IPS DF 6.9 (cell line): ENCODE data around the gene NUP98.
A peak's percentile ranks its signal among the peaks of the same experiment; 100 is the strongest.
"Not testable (repeated sequence)": the region's sequence is repeated elsewhere in the genome, so short reads cannot be mapped to it uniquely, and the experiment has no call there.

ENCODE experiments used
- DNase-seq: peaks from one replicate; pipeline ENCODE4 v3.0.0-alpha.2; 2013; ENCODE audit warnings: low read depth, low spot score
- H3K27ac ChIP-seq: one replicate; pipeline ENCODE4 v1.5.1; 2013; ENCODE audit warnings: low read length, control low read depth
- H3K27me3 ChIP-seq: 2 replicates; pipeline ENCODE4 v1.6.1; 2013; ENCODE audit warnings: mild to moderate bottlenecking, low read length; ENCODE audit not compliant: control insufficient read depth, insufficient read depth
- H3K36me3 ChIP-seq: 2 replicates; pipeline ENCODE4 v1.6.1; 2013; ENCODE audit warnings: low read length; ENCODE audit not compliant: control insufficient read depth, insufficient read depth
- H3K4me1 ChIP-seq: 2 replicates; pipeline ENCODE4 v1.6.1; 2013; ENCODE audit warnings: low read length; ENCODE audit not compliant: control insufficient read depth, insufficient read depth
- H3K4me3 ChIP-seq: 2 replicates; pipeline ENCODE4 v1.5.1; 2013; ENCODE audit warnings: mild to moderate bottlenecking, low read length
- H3K9me3 ChIP-seq: 2 replicates; pipeline ENCODE4 v1.6.1; 2013; ENCODE audit warnings: low read length, inconsistent platforms; ENCODE audit not compliant: control insufficient read depth, insufficient read depth
- WGBS: extraction: QIAGEN DNeasy Blood & Tissue Kit; methylation state at CpG from one replicate; pipeline ENCODE4 v1.1.7; 2013; ENCODE audit warnings: mixed read lengths, missing lambda C conversion rate; ENCODE audit not compliant: insufficient read length, insufficient coverage; 5-methylcytosine and 5-hydroxymethylcytosine counted together

NUP98 gene

DNA sequence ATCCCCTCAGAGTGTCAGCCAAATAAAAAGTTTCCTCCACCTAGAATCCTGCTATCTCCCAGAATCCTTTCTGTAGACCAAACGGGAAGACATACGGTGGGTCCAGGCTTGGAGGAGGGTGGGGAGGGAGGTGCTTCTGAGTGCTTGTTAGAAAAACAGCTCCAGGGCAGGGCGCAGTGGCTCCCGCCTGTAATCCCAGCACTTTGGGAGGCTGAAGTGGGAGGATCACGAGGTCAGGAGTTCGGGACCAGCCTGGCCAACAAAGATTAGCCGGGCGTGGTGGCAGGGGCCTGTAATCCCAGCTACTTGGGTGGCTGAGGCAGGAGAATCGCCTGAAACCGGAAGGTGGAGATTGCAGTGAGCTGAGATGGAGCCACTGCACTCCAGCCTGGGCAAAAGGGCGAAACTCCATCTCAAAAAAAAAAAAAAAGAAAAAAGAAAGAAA lies 154.2 kb downstream of the NUP98 start:
- H3K9me3 ChIP-seq, H3K27me3 ChIP-seq, DNase-seq, H3K27ac ChIP-seq, H3K36me3 ChIP-seq, H3K4me1 ChIP-seq: not testable (repeated sequence)
- WGBS, result no CpG with 5 or more reads among the region's 11 CpGs
- H3K4me3 ChIP-seq, result peak overlapping the region; percentile 37; the same call in 1 of the 2 replicates

DNA sequence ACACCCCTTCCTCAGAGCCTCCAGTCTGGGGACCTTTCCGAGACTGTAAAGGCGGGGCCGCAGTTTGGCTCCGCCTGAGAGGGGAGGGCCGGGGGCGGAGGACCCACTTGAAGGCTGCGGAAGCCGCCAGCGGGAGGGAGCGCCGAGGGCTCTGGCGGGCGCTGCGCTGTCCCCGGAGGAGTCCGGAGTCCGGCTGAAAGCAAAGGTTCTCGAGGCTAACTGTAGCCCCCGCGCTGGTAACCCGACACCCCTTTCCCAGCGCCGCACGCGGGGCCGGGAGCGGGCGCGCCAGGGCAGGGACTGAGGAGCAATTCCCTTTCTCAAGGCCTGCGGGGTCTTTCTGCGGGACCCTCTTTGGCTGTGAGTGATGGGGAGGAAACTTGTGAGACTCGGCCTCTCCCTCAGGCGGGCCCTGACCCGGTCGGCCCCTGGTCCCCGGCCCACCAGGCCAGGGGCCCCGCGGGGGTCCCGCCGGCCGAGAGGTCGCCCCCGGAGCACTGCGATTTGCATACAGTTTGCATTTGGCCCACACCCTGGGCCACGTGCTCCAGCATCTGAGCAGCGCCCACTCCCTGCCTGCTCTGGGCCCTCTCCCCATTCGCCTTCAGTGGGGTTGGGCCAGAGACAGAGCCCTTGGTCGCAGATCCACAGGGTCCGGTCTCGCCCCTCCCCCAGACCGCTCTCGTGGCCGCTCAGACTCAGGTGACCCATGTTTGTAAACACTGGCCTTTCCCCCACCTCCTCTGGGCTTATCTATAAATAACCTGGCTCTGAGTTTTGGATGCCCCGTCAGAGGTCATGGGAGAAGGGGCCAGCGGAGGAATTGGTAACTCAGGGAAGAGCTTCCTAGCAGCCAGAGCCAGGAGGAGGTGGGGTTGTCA lies 155.0 kb downstream of the NUP98 start:
- Histone ChIP-seq H3K27me3 (no peaks in the 10 kb centered on the region), H3K4me3 (peak overlapping the region; percentile 37; the same call in 1 of the 2 replicates), H3K27ac (no peak overlapping the region), H3K4me1 (peaks cover 2% of the 10 kb centered on the region), H3K36me3 (no peaks in the 10 kb centered on the region), H3K9me3 (no peaks in the 10 kb centered on the region)
- no CpG with 5 or more reads among the region's 55 CpGs for WGBS
- DNase-seq, result peak; percentile 89

DNA sequence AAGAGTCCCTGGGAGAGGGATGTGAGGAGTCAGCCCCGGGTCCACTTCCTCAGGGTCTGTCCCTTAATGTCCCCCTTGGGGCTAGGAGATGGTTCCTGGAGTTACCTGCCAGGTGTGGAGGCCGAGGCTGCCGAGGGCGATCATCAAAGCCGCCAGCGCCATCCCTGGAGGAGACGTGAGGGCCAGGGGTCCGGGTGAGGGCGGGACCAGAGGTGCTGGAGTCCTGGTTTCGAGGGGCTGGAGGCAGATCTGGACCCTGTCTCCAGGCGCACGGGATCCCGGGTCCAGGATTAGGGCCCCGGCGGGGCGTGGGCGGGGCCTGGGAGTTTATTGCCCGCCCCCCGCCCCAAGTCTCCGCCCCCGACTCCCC lies 155.7 kb downstream of the NUP98 start, which contains the start of gene ART5:
ART5 (minus strand) TSS at position 292 of the 370 bp plus-strand sequence; CDS start at position 162, 130 bp downstream.
- no CpG with 5 or more reads among the region's 21 CpGs for whole genome bisulfite sequencing
- no peak for DNase-seq
- H3K27me3 ChIP-seq, result no peaks in the 10 kb centered on the region
- H3K4me1 ChIP-seq, result peaks cover 2% of the 10 kb centered on the region
- H3K36me3 ChIP-seq, result no peaks in the 10 kb centered on the region
- H3K27ac ChIP-seq, result no peak within 1 kb of the TSS
- peak within 1 kb of the TSS; percentile 49; the same call in 1 of the 2 replicates for H3K4me3 ChIP-seq
- no peaks in the 10 kb centered on the region for H3K9me3 ChIP-seq

DNA sequence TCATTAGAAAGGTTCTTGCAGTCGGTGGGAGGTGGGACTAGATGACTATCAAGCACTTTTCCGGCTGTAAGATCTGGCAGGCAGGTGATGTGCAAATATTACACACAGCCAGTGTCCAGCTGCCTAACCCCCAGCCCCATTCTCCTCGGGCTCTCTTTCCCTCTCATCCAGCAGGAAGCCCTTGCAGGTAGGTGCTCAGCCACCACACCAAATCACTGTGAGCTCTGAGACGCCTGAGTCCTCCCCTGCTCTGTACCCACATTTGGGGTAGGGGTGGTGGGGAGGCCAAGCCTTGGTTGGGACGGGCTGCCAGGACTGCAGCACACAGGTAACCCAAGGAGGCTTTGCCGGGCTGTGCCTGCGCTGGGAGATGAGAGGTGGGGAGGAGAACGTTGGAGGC lies 156.2 kb downstream of the NUP98 start:
- no CpG with 5 or more reads among the region's 8 CpGs for WGBS
- peak overlapping the region; percentile 49; the same call in 1 of the 2 replicates for H3K4me3 ChIP-seq

DNA sequence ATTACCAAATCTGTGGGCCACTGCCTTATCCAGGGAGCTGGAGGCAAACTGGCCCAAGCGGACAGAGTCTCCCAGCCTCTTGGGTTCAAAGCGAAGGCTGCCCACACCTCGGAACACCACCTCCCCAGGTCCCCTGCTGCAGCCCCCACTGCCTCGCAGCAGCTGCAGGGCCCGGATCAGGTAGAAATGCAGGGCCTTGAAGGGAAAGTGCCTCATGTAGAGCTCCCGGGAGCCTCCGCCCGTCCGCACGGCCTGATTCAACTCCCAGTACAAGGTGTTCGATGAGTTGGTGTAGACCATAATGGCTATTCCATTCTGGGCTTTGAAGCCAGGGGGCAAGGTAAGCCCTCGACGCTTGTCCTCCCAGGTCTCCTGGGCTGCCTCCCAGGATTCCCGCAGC lies 157.5 kb downstream of the NUP98 start:
- no peak for DNase-seq
- WGBS, result no CpG with 5 or more reads among the region's 14 CpGs
- peaks cover 2% of the 10 kb centered on the region for H3K4me1 ChIP-seq

More for the DNA sequence above, 156.2 kb downstream of the NUP98 start:
- Histone ChIP-seq H3K36me3 (no peaks in the 10 kb centered on the region), H3K4me1 (peaks cover 2% of the 10 kb centered on the region), H3K9me3 (no peaks in the 10 kb centered on the region), H3K27me3 (no peaks in the 10 kb centered on the region), H3K27ac (no peak overlapping the region)
- DNase-seq, result no peak

DNA sequence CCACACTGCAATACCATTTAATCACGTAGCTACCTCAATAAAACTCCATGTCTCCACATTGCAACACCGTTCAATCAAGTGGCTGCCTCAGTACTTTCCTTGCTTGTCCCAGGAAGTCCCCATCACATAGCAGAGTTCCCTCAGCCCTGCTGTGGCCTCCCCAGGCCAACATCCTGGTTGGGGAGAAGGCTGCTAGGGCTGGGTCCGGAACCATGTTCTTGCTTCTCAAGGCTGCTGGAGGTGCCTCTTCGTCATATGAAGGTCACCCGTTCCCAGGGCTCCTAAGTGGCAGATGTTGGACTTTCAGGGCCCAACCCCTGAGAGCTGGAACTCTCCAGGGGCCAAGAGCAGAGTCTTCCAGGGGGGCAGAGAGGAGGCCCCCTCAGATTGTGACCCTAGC lies 158.8 kb downstream of the NUP98 start:
- Histone ChIP-seq H3K36me3 (no peaks in the 10 kb centered on the region), H3K27me3 (no peaks in the 10 kb centered on the region), H3K4me1 (peaks cover 2% of the 10 kb centered on the region), H3K9me3 (no peaks in the 10 kb centered on the region), H3K27ac (no peak overlapping the region), H3K4me3 (no peak overlapping the region)
- no peak for DNase-seq
- no CpG with 5 or more reads among the region's 5 CpGs for WGBS

More for the DNA sequence above, 157.5 kb downstream of the NUP98 start:
- H3K27ac ChIP-seq, result no peak overlapping the region
- no peak overlapping the region for H3K4me3 ChIP-seq
- H3K36me3 ChIP-seq, result no peaks in the 10 kb centered on the region
- H3K9me3 ChIP-seq, result no peaks in the 10 kb centered on the region
- H3K27me3 ChIP-seq, result no peaks in the 10 kb centered on the region

DNA sequence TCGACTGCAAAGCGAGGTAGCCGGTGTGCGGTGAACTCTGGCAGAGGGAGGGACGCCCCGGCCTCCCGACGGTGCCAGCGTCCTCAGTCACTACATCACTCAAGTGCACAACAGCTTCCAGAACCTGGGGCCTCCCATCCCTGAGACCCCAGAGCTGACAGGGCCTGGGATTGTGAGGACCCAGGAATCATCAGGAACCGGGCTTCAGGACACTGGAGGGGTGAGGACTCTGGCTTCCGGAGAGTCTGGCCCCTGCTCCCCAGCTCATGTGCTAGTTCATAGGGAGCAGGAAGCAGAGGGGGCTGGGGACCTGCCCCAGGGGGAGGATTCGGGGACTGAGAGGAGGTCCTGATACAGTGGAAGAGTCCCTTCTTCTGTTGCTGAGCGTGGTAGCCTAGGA lies 160.2 kb downstream of the NUP98 start:
- Histone ChIP-seq H3K27me3 (no peaks in the 10 kb centered on the region), H3K36me3 (no peaks in the 10 kb centered on the region), H3K4me1 (peaks cover 2% of the 10 kb centered on the region), H3K4me3 (no peak overlapping the region), H3K9me3 (no peaks in the 10 kb centered on the region), H3K27ac (no peak overlapping the region)
- DNase-seq, result no peak
- no CpG with 5 or more reads among the region's 13 CpGs for WGBS

DNA sequence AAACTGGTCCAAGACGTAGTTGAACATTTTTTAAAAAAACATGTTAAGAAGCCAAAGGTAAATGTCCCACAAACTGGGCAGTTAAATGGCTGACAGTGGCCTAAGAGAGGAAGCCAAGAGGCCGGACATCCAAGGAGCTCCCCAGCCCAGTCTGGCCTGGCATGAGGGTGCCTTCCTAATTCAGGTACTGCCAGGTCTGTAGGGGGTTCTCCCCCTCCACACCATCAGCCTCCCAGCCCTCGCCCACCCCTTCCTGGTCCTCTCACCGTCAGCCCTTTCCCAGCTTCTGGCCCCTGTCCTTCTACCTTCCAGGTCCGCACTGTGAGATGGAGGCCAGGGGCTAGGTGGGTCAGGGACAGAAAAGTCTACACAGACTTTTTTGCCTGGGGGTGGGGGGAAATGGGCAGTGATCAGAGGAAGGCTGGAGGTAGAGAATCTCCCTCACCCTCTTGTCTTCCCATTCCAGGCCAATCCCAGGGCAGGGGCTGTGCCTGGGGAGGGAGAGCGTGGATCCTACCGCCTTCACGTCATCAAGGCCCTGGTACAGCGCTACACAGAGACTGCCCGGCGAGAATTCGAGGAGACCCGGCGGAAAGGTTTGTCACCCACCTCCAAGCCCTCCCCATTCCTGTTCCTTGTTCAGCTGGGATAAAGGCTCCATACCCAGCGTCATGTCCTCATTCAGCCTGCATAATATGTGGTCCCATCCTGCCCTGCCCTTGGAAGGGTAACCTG lies 161.5 kb downstream of the NUP98 start:
- no peaks in the 10 kb centered on the region for H3K9me3 ChIP-seq
- H3K4me1 ChIP-seq, result no peaks in the 10 kb centered on the region
- no peak overlapping the region for H3K27ac ChIP-seq
- DNase-seq, result no peak
- H3K36me3 ChIP-seq, result no peaks in the 10 kb centered on the region
- no CpG with 5 or more reads among the region's 15 CpGs for WGBS
- H3K27me3 ChIP-seq, result no peaks in the 10 kb centered on the region
- H3K4me3 ChIP-seq, result no peak overlapping the region

DNA sequence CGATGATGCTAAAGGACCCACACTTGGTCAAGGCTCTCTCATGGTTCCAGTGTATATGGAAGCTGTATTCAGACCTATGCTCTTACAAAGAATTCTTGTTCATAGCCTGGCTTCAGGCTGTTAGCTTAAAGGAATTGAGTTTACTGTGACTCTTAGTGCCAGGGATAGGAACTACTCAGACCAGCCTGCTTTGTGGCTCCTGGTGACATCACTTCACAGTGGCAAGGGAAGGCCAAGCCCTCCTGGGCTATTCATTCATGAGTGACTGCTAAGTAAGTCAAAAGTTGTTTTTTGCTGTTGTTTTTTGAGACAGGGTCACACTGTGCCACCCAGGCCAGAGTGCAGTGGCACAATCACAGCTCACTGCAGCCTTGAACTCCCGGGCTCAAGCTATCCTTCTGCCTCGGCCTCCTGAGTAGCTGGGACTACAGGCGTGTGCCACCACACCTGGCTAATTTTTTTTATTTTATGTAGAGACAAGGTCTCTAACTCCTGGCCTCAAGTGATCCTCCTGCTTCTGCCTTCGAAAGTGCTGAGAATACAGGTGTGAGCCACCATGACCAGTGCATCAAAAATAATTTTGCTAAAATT lies 165.2 kb downstream of the NUP98 start:
- no peaks in the 10 kb centered on the region for H3K36me3 ChIP-seq
- DNase-seq, result no peak
- no CpG with 5 or more reads among the region's 5 CpGs for WGBS

DNA sequence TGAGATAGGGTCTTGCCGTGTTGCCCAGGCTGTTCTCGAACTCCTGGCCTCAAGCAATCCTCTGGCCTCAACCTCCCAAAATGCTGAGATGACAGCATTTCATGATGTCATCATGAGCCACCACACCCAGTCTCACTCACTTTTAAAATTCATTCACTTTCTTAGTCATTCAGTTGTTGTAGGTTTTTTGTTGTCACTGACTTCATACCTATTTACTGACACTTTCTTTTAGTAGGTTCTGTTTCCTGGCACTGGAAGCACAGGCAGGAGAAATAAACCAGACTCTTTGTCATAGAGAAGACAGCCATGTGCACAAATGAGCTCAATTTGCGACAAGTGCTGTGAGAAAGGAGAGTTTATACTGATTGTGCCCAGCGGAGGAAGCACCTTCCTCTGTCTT lies 166.0 kb downstream of the NUP98 start:
- Histone ChIP-seq H3K27me3 (no peaks in the 10 kb centered on the region), H3K4me1 (no peaks in the 10 kb centered on the region), H3K36me3 (no peaks in the 10 kb centered on the region), H3K27ac (no peak overlapping the region), H3K9me3 (no peaks in the 10 kb centered on the region), H3K4me3 (no peak overlapping the region)
- no CpG with 5 or more reads among the region's 4 CpGs for WGBS
- DNase-seq, result no peak

More for the DNA sequence above, 165.2 kb downstream of the NUP98 start:
- Histone ChIP-seq H3K27ac (no peak overlapping the region), H3K27me3 (no peaks in the 10 kb centered on the region), H3K4me1 (no peaks in the 10 kb centered on the region), H3K4me3 (no peak overlapping the region), H3K9me3 (no peaks in the 10 kb centered on the region)
